Hepatocyte (in vitro differentiated cells): ENCODE results near the gene NPY2R. TPM values are rescaled to one million over a fixed set of nuclear protein-coding genes. Genes with fewer than 3 reads are reported as not detected.

ENCODE experiments used
- DNase-seq: peaks from one replicate; pipeline ENCODE4 v3.0.0-alpha.2; 2016; ENCODE audit warnings: low spot score
- H2AFZ ChIP-seq: fragments of 200-600 bp; sonication (generic); 2 replicates; pipeline ENCODE4 v1.6.0; 2016; ENCODE audit warnings: antibody characterized with exemption, mild to moderate bottlenecking
- H3K27ac ChIP-seq: fragments of 200-600 bp; sonication (generic); 2 replicates; pipeline ENCODE4 v1.5.1; 2016; ENCODE audit warnings: mild to moderate bottlenecking
- H3K27me3 ChIP-seq: fragments of 200-600 bp; sonication (generic); 2 replicates; pipeline ENCODE4 v1.6.1; 2016
- H3K36me3 ChIP-seq: fragments of 200-600 bp; sonication (generic); replicated peaks from 2 replicates; pipeline ENCODE4 v1.5.1; 2016; ENCODE audit warnings: low read depth; ENCODE audit not compliant: insufficient read depth
- H3K4me1 ChIP-seq: fragments of 200-600 bp; sonication (generic); 2 replicates; pipeline ENCODE4 v1.5.1; 2016; ENCODE audit warnings: mild to moderate bottlenecking, moderate library complexity; ENCODE audit not compliant: insufficient read depth
- H3K4me2 ChIP-seq: fragments of 200-600 bp; sonication (generic); 2 replicates; pipeline ENCODE4 v1.6.0; 2016
- H3K4me3 ChIP-seq: fragments of 200-600 bp; sonication (generic); 2 replicates; pipeline ENCODE4 v1.5.1; 2016; ENCODE audit warnings: mild to moderate bottlenecking
- H3K79me2 ChIP-seq: fragments of 200-600 bp; sonication (generic); 2 replicates; pipeline ENCODE4 v1.6.0; 2017; ENCODE audit warnings: mild to moderate bottlenecking
- H3K9me2 ChIP-seq: fragments of 200-600 bp; sonication (generic); replicated peaks from 2 replicates; pipeline ENCODE4 v1.6.0; 2017; ENCODE audit warnings: mild to moderate bottlenecking; ENCODE audit not compliant: insufficient read depth
- H3K9me3 ChIP-seq: fragments of 200-600 bp; sonication (generic); 2 replicates; pipeline ENCODE4 v1.5.1; 2016; ENCODE audit warnings: low read depth, mild to moderate bottlenecking
- H4K20me1 ChIP-seq: fragments of 200-600 bp; sonication (generic); 2 replicates; pipeline ENCODE4 v1.6.0; 2016; ENCODE audit warnings: mild to moderate bottlenecking; ENCODE audit not compliant: insufficient read depth, poor library complexity, severe bottlenecking
- CTCF ChIP-seq: fragments of 200-600 bp; sonication (generic); IDR thresholded peaks from 2 replicates; pipeline ENCODE4 v1.5.1; 2016; ENCODE audit warnings: antibody characterized with exemption, mild to moderate bottlenecking; ENCODE audit not compliant: poor library complexity
- EZH2 ChIP-seq: fragments of 200-600 bp; sonication (generic); IDR thresholded peaks from 2 replicates; pipeline ENCODE4 v1.6.1; 2016; ENCODE audit warnings: antibody characterized with exemption, mild to moderate bottlenecking, borderline replicate concordance
- EZH2phosphoT487 ChIP-seq: fragments of 200-600 bp; sonication (generic); IDR thresholded peaks from one replicate; pipeline ENCODE4 v1.6.1; 2018; ENCODE audit warnings: antibody characterized with exemption, mild to moderate bottlenecking, low read depth, moderate library complexity; ENCODE audit not compliant: unreplicated experiment, severe bottlenecking
- WGBS: methylation state at CpG from one replicate; pipeline ENCODE4 v1.1.6; 2016; ENCODE audit warnings: low lambda C conversion rate; ENCODE audit errors: missing lambda C conversion rate; 5-methylcytosine and 5-hydroxymethylcytosine counted together
- polyA plus RNA-seq: library from polyadenylated mRNA; unstranded; fragments of >200 nt; fragmentation: Nextera tagmentation; extraction: Ambion mirVana; gene quantifications from 2 replicates; pipeline ENCODE4 v1.2.1, GENCODE V29; 2016
- total RNA-seq: library from RNA; depleted of rRNA; stranded (reverse); fragments of >200 nt; gene quantifications from 2 replicates; pipeline ENCODE4 v1.2.3, GENCODE V29; 2014

The NPY2R gene
- total and polyA plus RNA-seq, 2 experiments from 2014 or later: 1.1 to 1.9 TPM

- Histone ChIP-seq H3K36me3 (no peaks in the 10 kb centered on the region), H3K9me2 (no peaks in the 10 kb centered on the region), H2AFZ (no peak overlapping the region), H3K9me3 (no peaks in the 10 kb centered on the region), H3K4me1 (no peaks in the 10 kb centered on the region), H3K27me3 (no peaks in the 10 kb centered on the region), H4K20me1 (no peaks in the 10 kb centered on the region), H3K27ac (no peak overlapping the region), H3K4me2 (no peak overlapping the region), H3K79me2 (no peaks in the 10 kb centered on the region), H3K4me3 (no peak overlapping the region)
- TF ChIP-seq EZH2: no peak
- TF ChIP-seq EZH2phosphoT487: no peak
- no peak for TF ChIP-seq CTCF
- 94% methylated on average over 4 of the region's 4 CpGs for WGBS
- DNase-seq: no peak
Measured at GRCh38 chr4:155241225-155241624, 32.8 kb downstream of the NPY2R start.

- H2AFZ ChIP-seq: no peak overlapping the region
- H3K27ac ChIP-seq: no peak overlapping the region
- H3K9me3 ChIP-seq: no peaks in the 10 kb centered on the region
- no peaks in the 10 kb centered on the region for H4K20me1 ChIP-seq
- no peaks in the 10 kb centered on the region for H3K27me3 ChIP-seq
- H3K79me2 ChIP-seq: no peaks in the 10 kb centered on the region
- no peak for TF ChIP-seq EZH2phosphoT487
- no peak for TF ChIP-seq CTCF
- no peak for TF ChIP-seq EZH2
- no peak for DNase-seq
- H3K9me2 ChIP-seq: no peaks in the 10 kb centered on the region
- no peaks in the 10 kb centered on the region for H3K36me3 ChIP-seq
- no peaks in the 10 kb centered on the region for H3K4me1 ChIP-seq
- no peak overlapping the region for H3K4me3 ChIP-seq
- no peak overlapping the region for H3K4me2 ChIP-seq
Measured at GRCh38 chr4:155241664-155242063, 33.2 kb downstream of the NPY2R start.

GRCh38 chr4:155245105-155245504, 36.7 kb downstream of the NPY2R start:
- TF ChIP-seq EZH2phosphoT487: no peak
- TF ChIP-seq CTCF: no peak
- no peak for TF ChIP-seq EZH2
- no peak overlapping the region for H2AFZ ChIP-seq
- H3K9me3 ChIP-seq: no peaks in the 10 kb centered on the region
- no peak for DNase-seq
- no peak overlapping the region for H3K27ac ChIP-seq
- WGBS: 82% methylated on average over 4 of the region's 4 CpGs
- H3K4me3 ChIP-seq: no peak overlapping the region
- no peaks in the 10 kb centered on the region for H3K36me3 ChIP-seq
- no peaks in the 10 kb centered on the region for H4K20me1 ChIP-seq
- no peaks in the 10 kb centered on the region for H3K27me3 ChIP-seq
- H3K9me2 ChIP-seq: no peaks in the 10 kb centered on the region
- H3K4me2 ChIP-seq: no peak overlapping the region
- no peaks in the 10 kb centered on the region for H3K4me1 ChIP-seq
- H3K79me2 ChIP-seq: no peaks in the 10 kb centered on the region
